GM23338 (cell line): ENCODE measurements around the gene TAOK3. TPM values are rescaled to one million over a fixed set of nuclear protein-coding genes. Genes with fewer than 3 reads are reported as not detected.

Experiments
- ATAC-seq: fragments of 200-7000 bp; cut with Tn5 transposase; 3 replicates; pipeline ENCODE4 v1.9.1; 2020
- DNase-seq: peaks from one replicate; pipeline ENCODE4 v3.0.0-alpha.2; 2015; ENCODE audit warnings: low spot score
- H2AFZ ChIP-seq: fragments of 200-600 bp; sonication (generic); 2 replicates; pipeline ENCODE4 v1.8.0; 2016; ENCODE audit warnings: antibody characterized with exemption, mild to moderate bottlenecking, moderate library complexity
- H3F3A ChIP-seq: fragments of 200-600 bp; sonication (generic); replicated peaks from 2 replicates; pipeline ENCODE4 v1.8.0; 2017; ENCODE audit warnings: antibody characterized with exemption, mixed run types, low read depth
- H3K27ac ChIP-seq: fragments of 200-600 bp; sonication (generic); 2 replicates; pipeline ENCODE4 v1.6.1; 2016; ENCODE audit warnings: low read depth
- H3K27me3 ChIP-seq: fragments of 200-600 bp; sonication (generic); 2 replicates; pipeline ENCODE4 v1.8.0; 2016; ENCODE audit warnings: mild to moderate bottlenecking, mixed run types, moderate library complexity; ENCODE audit not compliant: insufficient read depth
- H3K36me3 ChIP-seq: fragments of 200-600 bp; sonication (generic); 2 replicates; pipeline ENCODE4 v1.8.0; 2016; ENCODE audit warnings: mild to moderate bottlenecking; ENCODE audit not compliant: insufficient read depth
- H3K4me1 ChIP-seq: fragments of 200-600 bp; sonication (generic); 2 replicates; pipeline ENCODE4 v1.8.0; 2016; ENCODE audit warnings: mild to moderate bottlenecking, moderate library complexity; ENCODE audit not compliant: insufficient read depth
- H3K4me2 ChIP-seq: fragments of 200-600 bp; sonication (generic); 2 replicates; pipeline ENCODE4 v1.7.1; 2017; ENCODE audit warnings: mixed run types
- H3K4me3 ChIP-seq: fragments of 200-600 bp; sonication (generic); 2 replicates; pipeline ENCODE4 v1.6.1; 2016; ENCODE audit warnings: mixed run types
- H3K79me2 ChIP-seq: fragments of 200-600 bp; sonication (generic); replicated peaks from 2 replicates; pipeline ENCODE4 v1.8.0; 2017; ENCODE audit warnings: mild to moderate bottlenecking; ENCODE audit not compliant: insufficient read depth
- H3K9me2 ChIP-seq: fragments of 200-600 bp; sonication (generic); 2 replicates; pipeline ENCODE4 v1.8.0; 2017; ENCODE audit not compliant: insufficient read depth
- H4K20me1 ChIP-seq: fragments of 200-600 bp; sonication (generic); replicated peaks from 2 replicates; pipeline ENCODE4 v1.8.0; 2017; ENCODE audit warnings: mild to moderate bottlenecking; ENCODE audit not compliant: insufficient read depth
- H3K27ac Mint-ChIP-seq: 2 replicates; pipeline ENCODE4 v1.8.0; 2020; ENCODE audit warnings: inconsistent platforms, mild to moderate bottlenecking, moderate library complexity, mixed read lengths
- H3K27me3 Mint-ChIP-seq: 3 replicates; pipeline ENCODE4 v1.8.0; 2022; ENCODE audit warnings: low read depth, mild to moderate bottlenecking, moderate library complexity, mixed read lengths, inconsistent platforms; ENCODE audit not compliant: insufficient read depth, poor library complexity
- H3K36me3 Mint-ChIP-seq: 3 replicates; pipeline ENCODE4 v1.8.0; 2021; ENCODE audit warnings: low read depth, mild to moderate bottlenecking, inconsistent platforms, moderate library complexity, mixed read lengths
- H3K4me1 Mint-ChIP-seq: 3 replicates; pipeline ENCODE4 v1.8.0; 2020; ENCODE audit warnings: mild to moderate bottlenecking, inconsistent platforms, mixed read lengths
- H3K4me3 Mint-ChIP-seq: 3 replicates; pipeline ENCODE4 v1.8.0; 2021; ENCODE audit warnings: moderate library complexity, mild to moderate bottlenecking, inconsistent platforms, mixed read lengths
- H3K9me3 Mint-ChIP-seq: 3 replicates; pipeline ENCODE4 v1.8.0; 2020; ENCODE audit warnings: moderate library complexity, mild to moderate bottlenecking, inconsistent platforms, mixed read lengths
- CREB1 ChIP-seq: fragments of 250-450 bp; sonication (Bioruptor Pico); IDR thresholded peaks from 2 replicates; pipeline ENCODE4 v1.5.0; 2020; ENCODE audit warnings: low read depth, mild to moderate bottlenecking, moderate library complexity
- EZH2 ChIP-seq: fragments of 200-600 bp; sonication (generic); IDR thresholded peaks from one replicate; pipeline ENCODE4 v1.8.0; 2017; ENCODE audit warnings: antibody characterized with exemption, mild to moderate bottlenecking, low read depth; ENCODE audit not compliant: unreplicated experiment
- EZH2phosphoT487 ChIP-seq: fragments of 200-600 bp; sonication (generic); IDR thresholded peaks from one replicate; pipeline ENCODE4 v1.8.1; 2018; ENCODE audit warnings: antibody characterized with exemption; ENCODE audit not compliant: unreplicated experiment
- JUNB ChIP-seq: IDR thresholded peaks from one replicate; pipeline ENCODE4 v1.6.1; 2016; ENCODE audit warnings: antibody characterized with exemption; ENCODE audit not compliant: unreplicated experiment
- NANOG ChIP-seq: IDR thresholded peaks from 2 replicates; pipeline ENCODE4 v1.6.1; 2016; ENCODE audit warnings: antibody characterized with exemption, borderline replicate concordance
- POLR2AphosphoS5 ChIP-seq: IDR thresholded peaks from 2 replicates; pipeline ENCODE4 v1.6.1; 2016; ENCODE audit warnings: antibody characterized with exemption, low read depth
- STAT1 ChIP-seq: IDR thresholded peaks from one replicate; pipeline ENCODE4 v1.6.1; 2016; ENCODE audit warnings: antibody characterized with exemption; ENCODE audit not compliant: unreplicated experiment
- ZNF114 ChIP-seq: fragments of 250-450 bp; sonication (Bioruptor Pico); IDR thresholded peaks from 2 replicates; pipeline ENCODE4 v1.5.0; 2020; ENCODE audit warnings: mild to moderate bottlenecking, moderate library complexity
- ZNF331 ChIP-seq: fragments of 250-450 bp; sonication (Bioruptor Pico); IDR thresholded peaks from 2 replicates; pipeline ENCODE4 v1.5.0; 2020; ENCODE audit warnings: low read depth, mild to moderate bottlenecking, moderate library complexity
- polyA plus RNA-seq: library from polyadenylated mRNA; unstranded; fragments of >200 nt; fragmentation: Nextera tagmentation; extraction: Ambion mirVana; gene quantifications from 2 replicates; pipeline ENCODE4 v1.2.1, GENCODE V29; 2016
- total RNA-seq: library from RNA; depleted of rRNA; stranded (reverse); fragments of >200 nt; shearing (Covaris generic); gene quantifications from 2 replicates; pipeline ENCODE4 v1.2.3, GENCODE V29; 2014
- TF ChIP-seq, protein P1 (sequence below): fragments of 250-450 bp; sonication (Bioruptor Pico); IDR thresholded peaks from 2 replicates; pipeline ENCODE4 v1.5.0; 2020; ENCODE audit warnings: mild to moderate bottlenecking, moderate library complexity
- TF ChIP-seq, protein P2 (sequence below), 2 experiments: fragments of 200-600 bp in 1 of 2; sonication (generic) in 1 of 2; conservative IDR thresholded peaks; 2 replicates each; pipeline versions ENCODE4 v1.5.1 to v1.6.1; 2016 to 2017; ENCODE audit warnings: antibody characterized with exemption in 2 of 2, low read depth in 2 of 2, mild to moderate bottlenecking in 2 of 2, moderate library complexity in 1 of 2
- TF ChIP-seq, protein P3 (sequence below): IDR thresholded peaks from one replicate; pipeline ENCODE4 v1.6.1; 2018; ENCODE audit warnings: antibody characterized with exemption; ENCODE audit not compliant: unreplicated experiment
- TF ChIP-seq, protein P4 (sequence below): IDR thresholded peaks from 2 replicates; pipeline ENCODE4 v1.6.1; 2016; ENCODE audit warnings: antibody characterized with exemption

The TAOK3 gene
- total and polyA plus RNA-seq, 2 experiments from 2014 or later, result 7.6 to 20.4 TPM

DNA sequence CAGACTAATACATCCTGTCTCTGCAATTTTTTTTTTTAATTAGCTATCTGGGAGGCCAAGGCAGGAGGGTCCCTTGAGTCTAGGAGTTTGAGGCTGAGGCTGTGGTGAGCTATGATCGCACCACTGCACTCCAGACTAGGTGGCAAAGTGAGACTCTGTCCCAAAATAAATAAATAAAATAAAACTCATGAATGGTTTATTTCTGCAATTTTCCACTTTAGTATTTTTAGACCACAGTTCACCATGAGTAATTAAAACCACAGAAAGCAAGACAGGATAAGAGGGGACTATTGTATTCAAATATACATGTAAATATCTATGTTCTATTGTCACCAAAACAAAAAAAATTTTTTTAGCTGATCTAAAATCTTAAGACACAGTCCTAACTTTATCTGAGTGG, 17.8 kb downstream of the TAOK3 start:
- no peaks in the 10 kb centered on the region for H3K36me3 ChIP-seq
- no peaks in the 10 kb centered on the region for H3K9me2 ChIP-seq
- H3K36me3 Mint-ChIP-seq, result peaks cover 6% of the 10 kb centered on the region
- H3K4me2 ChIP-seq, result no peak overlapping the region
- ATAC-seq, result no peak
- H3K27me3 Mint-ChIP-seq, result no peaks in the 10 kb centered on the region
- H3K27me3 ChIP-seq, result no peaks in the 10 kb centered on the region
- TF ChIP-seq, protein P1, sequence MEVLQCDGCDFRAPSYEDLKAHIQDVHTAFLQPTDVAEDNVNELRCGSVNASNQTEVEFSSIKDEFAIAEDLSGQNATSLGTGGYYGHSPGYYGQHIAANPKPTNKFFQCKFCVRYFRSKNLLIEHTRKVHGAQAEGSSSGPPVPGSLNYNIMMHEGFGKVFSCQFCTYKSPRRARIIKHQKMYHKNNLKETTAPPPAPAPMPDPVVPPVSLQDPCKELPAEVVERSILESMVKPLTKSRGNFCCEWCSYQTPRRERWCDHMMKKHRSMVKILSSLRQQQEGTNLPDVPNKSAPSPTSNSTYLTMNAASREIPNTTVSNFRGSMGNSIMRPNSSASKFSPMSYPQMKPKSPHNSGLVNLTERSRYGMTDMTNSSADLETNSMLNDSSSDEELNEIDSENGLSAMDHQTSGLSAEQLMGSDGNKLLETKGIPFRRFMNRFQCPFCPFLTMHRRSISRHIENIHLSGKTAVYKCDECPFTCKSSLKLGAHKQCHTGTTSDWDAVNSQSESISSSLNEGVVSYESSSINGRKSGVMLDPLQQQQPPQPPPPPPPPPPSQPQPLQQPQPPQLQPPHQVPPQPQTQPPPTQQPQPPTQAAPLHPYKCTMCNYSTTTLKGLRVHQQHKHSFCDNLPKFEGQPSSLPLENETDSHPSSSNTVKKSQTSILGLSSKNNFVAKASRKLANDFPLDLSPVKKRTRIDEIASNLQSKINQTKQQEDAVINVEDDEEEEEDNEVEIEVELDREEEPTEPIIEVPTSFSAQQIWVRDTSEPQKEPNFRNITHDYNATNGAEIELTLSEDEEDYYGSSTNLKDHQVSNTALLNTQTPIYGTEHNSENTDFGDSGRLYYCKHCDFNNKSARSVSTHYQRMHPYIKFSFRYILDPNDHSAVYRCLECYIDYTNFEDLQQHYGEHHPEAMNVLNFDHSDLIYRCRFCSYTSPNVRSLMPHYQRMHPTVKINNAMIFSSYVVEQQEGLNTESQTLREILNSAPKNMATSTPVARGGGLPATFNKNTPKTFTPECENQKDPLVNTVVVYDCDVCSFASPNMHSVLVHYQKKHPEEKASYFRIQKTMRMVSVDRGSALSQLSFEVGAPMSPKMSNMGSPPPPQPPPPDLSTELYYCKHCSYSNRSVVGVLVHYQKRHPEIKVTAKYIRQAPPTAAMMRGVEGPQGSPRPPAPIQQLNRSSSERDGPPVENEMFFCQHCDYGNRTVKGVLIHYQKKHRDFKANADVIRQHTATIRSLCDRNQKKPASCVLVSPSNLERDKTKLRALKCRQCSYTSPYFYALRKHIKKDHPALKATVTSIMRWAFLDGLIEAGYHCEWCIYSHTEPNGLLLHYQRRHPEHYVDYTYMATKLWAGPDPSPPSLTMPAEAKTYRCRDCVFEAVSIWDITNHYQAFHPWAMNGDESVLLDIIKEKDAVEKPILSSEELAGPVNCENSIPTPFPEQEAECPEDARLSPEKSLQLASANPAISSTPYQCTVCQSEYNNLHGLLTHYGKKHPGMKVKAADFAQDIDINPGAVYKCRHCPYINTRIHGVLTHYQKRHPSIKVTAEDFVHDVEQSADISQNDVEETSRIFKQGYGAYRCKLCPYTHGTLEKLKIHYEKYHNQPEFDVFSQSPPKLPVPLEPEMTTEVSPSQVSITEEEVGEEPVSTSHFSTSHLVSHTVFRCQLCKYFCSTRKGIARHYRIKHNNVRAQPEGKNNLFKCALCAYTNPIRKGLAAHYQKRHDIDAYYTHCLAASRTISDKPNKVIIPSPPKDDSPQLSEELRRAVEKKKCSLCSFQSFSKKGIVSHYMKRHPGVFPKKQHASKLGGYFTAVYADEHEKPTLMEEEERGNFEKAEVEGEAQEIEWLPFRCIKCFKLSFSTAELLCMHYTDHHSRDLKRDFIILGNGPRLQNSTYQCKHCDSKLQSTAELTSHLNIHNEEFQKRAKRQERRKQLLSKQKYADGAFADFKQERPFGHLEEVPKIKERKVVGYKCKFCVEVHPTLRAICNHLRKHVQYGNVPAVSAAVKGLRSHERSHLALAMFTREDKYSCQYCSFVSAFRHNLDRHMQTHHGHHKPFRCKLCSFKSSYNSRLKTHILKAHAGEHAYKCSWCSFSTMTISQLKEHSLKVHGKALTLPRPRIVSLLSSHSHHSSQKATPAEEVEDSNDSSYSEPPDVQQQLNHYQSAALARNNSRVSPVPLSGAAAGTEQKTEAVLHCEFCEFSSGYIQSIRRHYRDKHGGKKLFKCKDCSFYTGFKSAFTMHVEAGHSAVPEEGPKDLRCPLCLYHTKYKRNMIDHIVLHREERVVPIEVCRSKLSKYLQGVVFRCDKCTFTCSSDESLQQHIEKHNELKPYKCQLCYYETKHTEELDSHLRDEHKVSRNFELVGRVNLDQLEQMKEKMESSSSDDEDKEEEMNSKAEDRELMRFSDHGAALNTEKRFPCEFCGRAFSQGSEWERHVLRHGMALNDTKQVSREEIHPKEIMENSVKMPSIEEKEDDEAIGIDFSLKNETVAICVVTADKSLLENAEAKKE (CRISPR knock-in tag), result no peak
- TF ChIP-seq EZH2phosphoT487 (no peak), POLR2AphosphoS5 (no peak), JUNB (no peak), NANOG (no peak), ZNF114 (CRISPR knock-in tag) (no peak), CREB1 (CRISPR knock-in tag) (no peak), STAT1 (no peak), EZH2 (no peak), ZNF331 (CRISPR knock-in tag) (no peak)
- TF ChIP-seq, protein P2, sequence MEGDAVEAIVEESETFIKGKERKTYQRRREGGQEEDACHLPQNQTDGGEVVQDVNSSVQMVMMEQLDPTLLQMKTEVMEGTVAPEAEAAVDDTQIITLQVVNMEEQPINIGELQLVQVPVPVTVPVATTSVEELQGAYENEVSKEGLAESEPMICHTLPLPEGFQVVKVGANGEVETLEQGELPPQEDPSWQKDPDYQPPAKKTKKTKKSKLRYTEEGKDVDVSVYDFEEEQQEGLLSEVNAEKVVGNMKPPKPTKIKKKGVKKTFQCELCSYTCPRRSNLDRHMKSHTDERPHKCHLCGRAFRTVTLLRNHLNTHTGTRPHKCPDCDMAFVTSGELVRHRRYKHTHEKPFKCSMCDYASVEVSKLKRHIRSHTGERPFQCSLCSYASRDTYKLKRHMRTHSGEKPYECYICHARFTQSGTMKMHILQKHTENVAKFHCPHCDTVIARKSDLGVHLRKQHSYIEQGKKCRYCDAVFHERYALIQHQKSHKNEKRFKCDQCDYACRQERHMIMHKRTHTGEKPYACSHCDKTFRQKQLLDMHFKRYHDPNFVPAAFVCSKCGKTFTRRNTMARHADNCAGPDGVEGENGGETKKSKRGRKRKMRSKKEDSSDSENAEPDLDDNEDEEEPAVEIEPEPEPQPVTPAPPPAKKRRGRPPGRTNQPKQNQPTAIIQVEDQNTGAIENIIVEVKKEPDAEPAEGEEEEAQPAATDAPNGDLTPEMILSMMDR (conservative IDR thresholded peaks at IDR 0.05; ENCODE audit: low read depth in 2 of 2), result no peak
- TF ChIP-seq, protein P3, sequence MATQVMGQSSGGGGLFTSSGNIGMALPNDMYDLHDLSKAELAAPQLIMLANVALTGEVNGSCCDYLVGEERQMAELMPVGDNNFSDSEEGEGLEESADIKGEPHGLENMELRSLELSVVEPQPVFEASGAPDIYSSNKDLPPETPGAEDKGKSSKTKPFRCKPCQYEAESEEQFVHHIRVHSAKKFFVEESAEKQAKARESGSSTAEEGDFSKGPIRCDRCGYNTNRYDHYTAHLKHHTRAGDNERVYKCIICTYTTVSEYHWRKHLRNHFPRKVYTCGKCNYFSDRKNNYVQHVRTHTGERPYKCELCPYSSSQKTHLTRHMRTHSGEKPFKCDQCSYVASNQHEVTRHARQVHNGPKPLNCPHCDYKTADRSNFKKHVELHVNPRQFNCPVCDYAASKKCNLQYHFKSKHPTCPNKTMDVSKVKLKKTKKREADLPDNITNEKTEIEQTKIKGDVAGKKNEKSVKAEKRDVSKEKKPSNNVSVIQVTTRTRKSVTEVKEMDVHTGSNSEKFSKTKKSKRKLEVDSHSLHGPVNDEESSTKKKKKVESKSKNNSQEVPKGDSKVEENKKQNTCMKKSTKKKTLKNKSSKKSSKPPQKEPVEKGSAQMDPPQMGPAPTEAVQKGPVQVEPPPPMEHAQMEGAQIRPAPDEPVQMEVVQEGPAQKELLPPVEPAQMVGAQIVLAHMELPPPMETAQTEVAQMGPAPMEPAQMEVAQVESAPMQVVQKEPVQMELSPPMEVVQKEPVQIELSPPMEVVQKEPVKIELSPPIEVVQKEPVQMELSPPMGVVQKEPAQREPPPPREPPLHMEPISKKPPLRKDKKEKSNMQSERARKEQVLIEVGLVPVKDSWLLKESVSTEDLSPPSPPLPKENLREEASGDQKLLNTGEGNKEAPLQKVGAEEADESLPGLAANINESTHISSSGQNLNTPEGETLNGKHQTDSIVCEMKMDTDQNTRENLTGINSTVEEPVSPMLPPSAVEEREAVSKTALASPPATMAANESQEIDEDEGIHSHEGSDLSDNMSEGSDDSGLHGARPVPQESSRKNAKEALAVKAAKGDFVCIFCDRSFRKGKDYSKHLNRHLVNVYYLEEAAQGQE, result no peak
- TF ChIP-seq, protein P4, sequence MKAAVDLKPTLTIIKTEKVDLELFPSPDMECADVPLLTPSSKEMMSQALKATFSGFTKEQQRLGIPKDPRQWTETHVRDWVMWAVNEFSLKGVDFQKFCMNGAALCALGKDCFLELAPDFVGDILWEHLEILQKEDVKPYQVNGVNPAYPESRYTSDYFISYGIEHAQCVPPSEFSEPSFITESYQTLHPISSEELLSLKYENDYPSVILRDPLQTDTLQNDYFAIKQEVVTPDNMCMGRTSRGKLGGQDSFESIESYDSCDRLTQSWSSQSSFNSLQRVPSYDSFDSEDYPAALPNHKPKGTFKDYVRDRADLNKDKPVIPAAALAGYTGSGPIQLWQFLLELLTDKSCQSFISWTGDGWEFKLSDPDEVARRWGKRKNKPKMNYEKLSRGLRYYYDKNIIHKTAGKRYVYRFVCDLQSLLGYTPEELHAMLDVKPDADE, result no peak
- H3K27ac Mint-ChIP-seq, result no peak overlapping the region
- H3K79me2 ChIP-seq, result no peaks in the 10 kb centered on the region
- H3F3A ChIP-seq, result no peaks in the 10 kb centered on the region
- H3K4me1 Mint-ChIP-seq, result peaks cover 9% of the 10 kb centered on the region
- no peak overlapping the region for H2AFZ ChIP-seq
- no peak for DNase-seq
- H3K4me1 ChIP-seq, result peaks cover 9% of the 10 kb centered on the region; the same call in 1 of the 2 replicates
- no peak overlapping the region for H3K4me3 Mint-ChIP-seq
- no peak overlapping the region for H3K27ac ChIP-seq
- H4K20me1 ChIP-seq, result no peaks in the 10 kb centered on the region
- H3K9me3 Mint-ChIP-seq, result peaks cover 5% of the 10 kb centered on the region
- no peak overlapping the region for H3K4me3 ChIP-seq
